ENCODE measurements around the gene MAEA. TPM values are rescaled to one million over a fixed set of nuclear protein-coding genes. Genes with fewer than 3 reads are reported as not detected.

The MAEA gene
- total and polyA plus RNA-seq, 2 of the 8 experiments (the other 6 are each of a cell fraction or from before 2014, with no cell fraction given), result 75.8 to 133 TPM

DNA sequence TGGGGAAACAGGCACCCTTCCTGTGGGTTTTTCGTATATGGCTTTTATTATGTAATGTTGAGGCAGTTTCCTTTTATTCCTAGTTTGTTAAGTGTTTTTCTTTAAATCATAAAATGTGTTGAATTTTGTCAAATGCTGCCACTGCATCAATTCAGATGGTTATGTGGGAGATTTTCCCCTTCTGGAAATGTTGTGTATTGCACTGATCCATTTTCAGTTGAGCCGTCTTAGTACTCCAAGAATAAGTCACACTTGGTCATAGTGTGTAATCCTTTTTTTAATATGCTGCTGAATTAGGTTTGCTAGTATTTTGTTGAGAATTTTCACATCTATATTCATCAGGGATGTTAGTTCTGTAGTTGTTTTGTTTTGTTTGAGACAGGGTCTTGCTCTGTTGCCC is 31.2 kb upstream of the MAEA start:
- Histone ChIP-seq H3K9me3 (ENCODE audit: insufficient read depth in 2 of 2, low read depth in 1 of 2, low read length in 1 of 2) (peaks cover 14 to 15% of the 10 kb centered on the region in 2 experiments; a peak in 3 of 4 replicates), H3K79me1 (ENCODE audit: low read depth, low read length) (no peaks in the 10 kb centered on the region), H3K23ac (ENCODE audit: insufficient read length) (no peak overlapping the region), H4K5ac (ENCODE audit: insufficient read length, low read depth, low read length) (no peak overlapping the region), H3K4me3 (ENCODE audit: extremely low read depth in 1 of 4, insufficient read depth in 2 of 4, low read depth in 3 of 4, low read length in 4 of 4) (no peak overlapping the region), H3K23me2 (ENCODE audit: low read depth, low read length) (no peaks in the 10 kb centered on the region), H2BK120ac (replicated peaks; ENCODE audit: low read depth, low read length) (no peak overlapping the region), H3K18ac (ENCODE audit: extremely low read depth, low read length) (no peak overlapping the region), H3K56ac (replicated peaks; ENCODE audit: insufficient read length, low read depth, low read length) (no peak overlapping the region), H3K4ac (replicated peaks; ENCODE audit: insufficient read length, low read depth, low read length) (no peak overlapping the region), H4K20me1 (replicated peaks in 1 of 2; ENCODE audit: control insufficient read depth in 1 of 2, insufficient read depth in 2 of 2, low read length in 2 of 2) (no peaks in the 10 kb centered on the region), H3K36me3 (ENCODE audit: control insufficient read depth in 2 of 4, insufficient read depth in 4 of 4, low read length in 3 of 4) (no peaks in the 10 kb centered on the region), H4K8ac (ENCODE audit: extremely low read depth, insufficient read depth, low read length) (no peak overlapping the region), H2AFZ (ENCODE audit: low read length) (no peak overlapping the region), H2BK20ac (ENCODE audit: low read length) (no peak overlapping the region), H3K27me3 (replicated peaks in 1 of 4; ENCODE audit: control insufficient read depth in 3 of 4, extremely low read depth in 1 of 4, insufficient read depth in 3 of 4, low read length in 3 of 4) (no peaks in the 10 kb centered on the region; a peak in 1 of 7 replicates), H3K27ac (ENCODE audit: low read depth, low read length) (no peak overlapping the region), H3K9ac (replicated peaks in 1 of 4; ENCODE audit: extremely low read depth in 1 of 4, low read depth in 3 of 4, low read length in 3 of 4) (no peak overlapping the region), H4K91ac (replicated peaks; ENCODE audit: insufficient read length, low read length) (no peak overlapping the region), H2BK12ac (ENCODE audit: low read depth, low read length) (no peak overlapping the region), H2BK5ac (ENCODE audit: low read depth, low read length) (no peak overlapping the region), H2AK5ac (ENCODE audit: low read depth, low read length) (no peak overlapping the region), H3K79me2 (ENCODE audit: control insufficient read depth in 1 of 2, insufficient read depth in 2 of 2, low read length in 2 of 2) (no peaks in the 10 kb centered on the region), H3K4me1 (replicated peaks in 1 of 4; ENCODE audit: control insufficient read depth in 3 of 4, insufficient read depth in 4 of 4, low read length in 3 of 4) (peaks cover 0 to 2% (median 0%) of the 10 kb centered on the region in 4 experiments; a peak in 1 of 7 replicates), H3K14ac (ENCODE audit: insufficient read length) (no peak overlapping the region), H2BK15ac (ENCODE audit: low read length) (no peak overlapping the region), H3K4me2 (ENCODE audit: insufficient read depth in 1 of 2, low read depth in 2 of 2, low read length in 2 of 2) (no peak overlapping the region)
- DNase-seq (ENCODE audit: low read depth in 1 of 2, low spot score in 2 of 2) (no peak), FAIRE-seq (no peak)
- POLR2A ChIA-PET (ENCODE audit: partially characterized antibody), result interaction anchor here (0.6 kb wide), 1 partner anchor 1060 kb away, joined by 4 read pairs; no protein-coding TSS in a partner anchor
- CTCF ChIA-PET (ENCODE audit: partially characterized antibody), result interaction anchor here (1.1 to 3.7 kb wide), 2 partner anchors 9 to 517 kb away, joined by 3 to 28 read pairs; no protein-coding TSS in a partner anchor
- 77% methylated on average over 2 of the region's 2 CpGs; no CpG with 5 or more reads in 1 of the 2 experiments for WGBS, 2 experiments (ENCODE audit: extremely low coverage in 1 of 2, insufficient coverage in 1 of 2, insufficient read length in 1 of 2, insufficient replicate concordance in 2 of 2, low coverage in 1 of 2, low lambda C conversion rate in 2 of 2, missing lambda C conversion rate in 1 of 2)
- TF ChIP-seq MAFK (IDR thresholded peaks at IDR 0.05; ENCODE audit: low read depth, low read length) (no peak), CBX8 (IDR thresholded peaks at IDR 0.05; ENCODE audit: borderline replicate concordance, low read depth, low read length) (no peak), KDM1A (IDR thresholded peaks at IDR 0.05; ENCODE audit: borderline replicate concordance, low read length) (no peak), ZNF274 (IDR thresholded peaks at IDR 0.05; ENCODE audit: borderline replicate concordance, extremely low read depth, low read length) (no peak), FOSL1 (IDR thresholded peaks at IDR 0.05; ENCODE audit: insufficient read depth, low read depth, low read length) (no peak), SUZ12 (IDR thresholded peaks at IDR 0.05; ENCODE audit: low read length) (no peak), CHD2 (IDR thresholded peaks at IDR 0.05; ENCODE audit: low read length) (no peak), SIN3A (conservative IDR thresholded peaks at IDR 0.05 in 1 of 2, IDR thresholded peaks at IDR 0.05 in 1 of 2; ENCODE audit: low read depth in 1 of 2, low read length in 2 of 2) (no peak), BRCA1 (IDR thresholded peaks at IDR 0.05; ENCODE audit: low read depth, low read length) (no peak), SIRT6 (IDR thresholded peaks at IDR 0.05; ENCODE audit: low read length) (no peak), SP1 (IDR thresholded peaks at IDR 0.05; ENCODE audit: low read depth, low read length) (no peak), PHF8 (conservative IDR thresholded peaks at IDR 0.05; ENCODE audit: low read depth, low read length) (no peak), RXRA (IDR thresholded peaks at IDR 0.05; ENCODE audit: insufficient read depth, low read depth, low read length) (no peak)
- TF ChIP-seq, protein P1, sequence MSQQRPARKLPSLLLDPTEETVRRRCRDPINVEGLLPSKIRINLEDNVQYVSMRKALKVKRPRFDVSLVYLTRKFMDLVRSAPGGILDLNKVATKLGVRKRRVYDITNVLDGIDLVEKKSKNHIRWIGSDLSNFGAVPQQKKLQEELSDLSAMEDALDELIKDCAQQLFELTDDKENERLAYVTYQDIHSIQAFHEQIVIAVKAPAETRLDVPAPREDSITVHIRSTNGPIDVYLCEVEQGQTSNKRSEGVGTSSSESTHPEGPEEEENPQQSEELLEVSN (IDR thresholded peaks at IDR 0.05), result no peak

All from H1 (cell line).